GM06990 (cell line): ENCODE data around the gene EVC.

Experiments used
- DNase-seq: peaks from one replicate; pipeline ENCODE4 v3.0.0-alpha.2; 2011; ENCODE audit not compliant: insufficient read length; ENCODE audit errors: extremely low read depth
- H3K27me3 ChIP-seq: replicated peaks from 2 replicates; pipeline ENCODE4 v1.6.0; 2011; ENCODE audit warnings: low read length; ENCODE audit not compliant: control insufficient read depth, insufficient read depth
- H3K36me3 ChIP-seq: 2 replicates; pipeline ENCODE4 v1.5.1; 2011; ENCODE audit warnings: low read length; ENCODE audit not compliant: control insufficient read depth, insufficient read depth
- H3K4me3 ChIP-seq: replicated peaks from 2 replicates; pipeline ENCODE4 v1.5.1; 2011; ENCODE audit warnings: low read depth, mild to moderate bottlenecking, control low read depth, low read length
- CTCF ChIP-seq: IDR thresholded peaks from 2 replicates; pipeline ENCODE4 v1.5.1; 2011; ENCODE audit warnings: low read length, control low read depth, mild to moderate bottlenecking, inconsistent platforms; ENCODE audit not compliant: insufficient read depth, poor library complexity, severe bottlenecking

The EVC gene

GRCh38 chr4:5678977-5679376, 32.0 kb upstream of the EVC start:
- no peak for TF ChIP-seq CTCF
- DNase-seq = no peak
- peaks cover 2% of the 10 kb centered on the region for H3K36me3 ChIP-seq
- H3K27me3 ChIP-seq = no peaks in the 10 kb centered on the region
- H3K4me3 ChIP-seq = no peak overlapping the region

GRCh38 chr4:5683566-5683965, 27.4 kb upstream of the EVC start:
- no peak for TF ChIP-seq CTCF
- H3K36me3 ChIP-seq = peaks cover 4% of the 10 kb centered on the region
- no peaks in the 10 kb centered on the region for H3K27me3 ChIP-seq
- no peak for DNase-seq
- no peak overlapping the region for H3K4me3 ChIP-seq

GRCh38 chr4:5685296-5685695, 25.7 kb upstream of the EVC start:
- no peak overlapping the region for H3K4me3 ChIP-seq
- DNase-seq = no peak
- no peak for TF ChIP-seq CTCF
- H3K27me3 ChIP-seq = no peaks in the 10 kb centered on the region
- H3K36me3 ChIP-seq = peaks cover 9% of the 10 kb centered on the region

- no peak for TF ChIP-seq CTCF
- peaks cover 9% of the 10 kb centered on the region for H3K36me3 ChIP-seq
- no peak for DNase-seq
- no peak overlapping the region for H3K4me3 ChIP-seq
- H3K27me3 ChIP-seq = no peaks in the 10 kb centered on the region
Measured at GRCh38 chr4:5686338-5686737, 24.7 kb upstream of the EVC start.

GRCh38 chr4:5689065-5689464, 21.9 kb upstream of the EVC start:
- peaks cover 12% of the 10 kb centered on the region for H3K36me3 ChIP-seq

More at GRCh38 chr4:5689065-5689464, 21.9 kb upstream of the EVC start:
- Histone ChIP-seq H3K27me3 (no peaks in the 10 kb centered on the region), H3K4me3 (no peak overlapping the region)
- DNase-seq = no peak
- TF ChIP-seq CTCF = no peak
